Naive thymus-derived CD8-positive, alpha-beta T cell (primary cell): ENCODE results near the gene OOSP3. TPM values are rescaled to one million over a fixed set of nuclear protein-coding genes. Genes with fewer than 3 reads are reported as not detected.
A peak's percentile ranks its signal among the peaks of the same experiment; 100 is the strongest.

Source experiments
- ATAC-seq, 2 donors: fragments of 150-1000 bp; cut with Tn5 transposase in 1 of 2; sonication (Bioruptor Pico), chemical (Tn5 transposase) in 1 of 2; 1 replicate in 1 of 2; 2 replicates in 1 of 2; pipeline ENCODE4 v1.10.0; 2021; ENCODE audit warnings: mild to moderate bottlenecking in 2 of 2, moderate library complexity in 2 of 2
- POLR2A ChIA-PET: fragments of 350-600 bp; sonication (Branson Sonifier 250); formaldehyde crosslinking; loops from one replicate; lab custom pipeline; 2021; ENCODE audit warnings: antibody characterized with exemption; lab: Charles Lee
- DNase-seq, 10 donors: peaks; one replicate each; pipeline versions ENCODE4 v3.0.0 to v3.0.0-alpha.2; 2020 to 2022
- H3K27ac Mint-ChIP-seq, 10 donors: one replicate each; pipeline ENCODE4 v1.8.0; 2020 to 2022; ENCODE audit warnings: mild to moderate bottlenecking in 10 of 10, mixed read lengths in 10 of 10, moderate library complexity in 4 of 10, inconsistent platforms in 1 of 10
- H3K27me3 Mint-ChIP-seq, 5 donors: one replicate each; pipeline ENCODE4 v1.8.0; 2021 to 2022; ENCODE audit warnings: mixed read lengths in 5 of 5
- H3K36me3 Mint-ChIP-seq, 3 donors: one replicate each; pipeline ENCODE4 v1.8.0; 2020 to 2022; ENCODE audit warnings: mixed read lengths in 3 of 3, mild to moderate bottlenecking in 2 of 3, inconsistent platforms in 1 of 3
- H3K4me1 Mint-ChIP-seq, 4 donors: one replicate each; pipeline ENCODE4 v1.8.0; 2021 to 2022; ENCODE audit warnings: mixed read lengths in 4 of 4
- H3K4me3 Mint-ChIP-seq, 10 donors: one replicate each; pipeline ENCODE4 v1.8.0; 2020 to 2022; ENCODE audit warnings: mild to moderate bottlenecking in 10 of 10, mixed read lengths in 10 of 10, moderate library complexity in 6 of 10, inconsistent platforms in 1 of 10
- H3K9me3 Mint-ChIP-seq, 9 donors: one replicate each; pipeline ENCODE4 v1.8.0; 2020 to 2022; ENCODE audit warnings: mixed read lengths in 9 of 9, mild to moderate bottlenecking in 3 of 9, inconsistent platforms in 1 of 9, moderate library complexity in 1 of 9
- polyA plus RNA-seq, 3 donors: library from polyadenylated mRNA; unstranded; fragments of 300-500 nt; fragmentation: Illumina TruSeq; gene quantifications; one replicate each; pipeline ENCODE4 v1.2.3, GENCODE V29; 2021
- total RNA-seq, 8 experiments: library from RNA in 2 of 8; stranded (reverse) in 2 of 8; gene quantifications; one replicate each; pipeline ENCODE4 v1.2.3 and lab custom pipeline; 2021 to 2026

The OOSP3 gene
- total and polyA plus RNA-seq, 5 experiments from 2014 or later = 0.43 TPM; not detected in 4

DNA sequence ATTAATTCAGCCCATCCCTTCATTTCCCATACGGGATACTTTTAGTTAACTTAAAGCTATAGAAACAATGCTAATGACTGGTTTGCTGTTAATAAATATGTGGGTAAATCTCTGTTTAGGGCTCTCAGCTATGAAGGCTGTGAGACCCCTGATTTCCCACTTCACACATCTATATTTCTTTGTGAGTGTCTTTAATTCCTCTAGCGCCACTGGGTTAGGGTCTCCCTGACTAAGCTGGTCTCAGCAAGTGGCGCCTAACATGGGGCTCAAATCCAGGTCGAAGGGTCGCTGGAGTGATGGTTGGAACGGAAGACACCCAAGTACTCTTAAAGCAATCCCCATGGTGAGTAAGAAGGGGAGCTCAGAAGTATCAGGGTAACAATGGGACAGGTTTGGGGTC is 45.2 kb downstream of the OOSP3 start:
- POLR2A ChIA-PET = no interaction called here
- H3K4me3 Mint-ChIP-seq = peak overlapping the region in 1 of 10 donors; percentile 10
- H3K27ac Mint-ChIP-seq = no peak overlapping the region
- H3K9me3 Mint-ChIP-seq = peaks cover 19 to 90% (median 57%) of the 10 kb centered on the region in 9 donors
- ATAC-seq (no peak), DNase-seq (peak in 1 of 10 donors; percentile 13)
- H3K36me3 Mint-ChIP-seq = peaks cover 0 to 56% (median 22%) of the 10 kb centered on the region in 3 donors
- H3K27me3 Mint-ChIP-seq = peaks cover 0 to 7% (median 0%) of the 10 kb centered on the region in 5 donors
- no peaks in the 10 kb centered on the region for H3K4me1 Mint-ChIP-seq

DNA sequence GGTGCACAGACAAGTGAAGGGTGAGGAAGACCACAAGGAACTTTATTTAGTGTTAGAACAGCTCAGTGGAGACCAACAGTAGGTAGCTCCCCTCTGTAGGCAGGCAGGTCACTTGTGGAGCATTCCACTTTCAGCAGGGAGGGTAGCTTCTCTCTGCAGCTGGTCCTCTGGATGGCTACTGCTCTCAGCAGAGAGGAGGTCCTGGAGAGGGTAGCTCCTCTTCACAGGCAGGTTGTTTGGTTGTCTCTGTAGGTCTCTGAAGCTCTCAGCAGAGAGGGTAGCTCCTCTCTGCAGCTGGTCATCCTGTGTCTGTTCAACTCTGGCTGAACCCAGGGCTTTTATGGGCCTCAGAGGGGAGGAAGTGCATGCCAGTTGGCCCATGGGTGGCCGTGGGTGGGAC is 53.1 kb downstream of the OOSP3 start:
- ATAC-seq (no peak), DNase-seq (no peak)
- Mint-ChIP-seq H3K4me1 (no peaks in the 10 kb centered on the region), H3K27me3 (peaks cover 0 to 4% (median 2%) of the 10 kb centered on the region in 5 donors), H3K9me3 (peaks cover 7 to 44% (median 23%) of the 10 kb centered on the region in 9 donors), H3K27ac (no peak overlapping the region), H3K4me3 (no peak overlapping the region), H3K36me3 (peaks cover 0 to 30% (median 7%) of the 10 kb centered on the region in 3 donors)
- POLR2A ChIA-PET = interaction anchor here (0.5 kb wide), 1 partner anchor 811 kb away, joined by 3 read pairs; no protein-coding TSS in a partner anchor

- no peak within 1 kb of the TSS for H3K4me3 Mint-ChIP-seq
- peaks cover 0 to 2% (median 0%) of the 10 kb centered on the region in 4 donors for H3K4me1 Mint-ChIP-seq
- no peak within 1 kb of the TSS for H3K27ac Mint-ChIP-seq
- DNase-seq (no peak), ATAC-seq (no peak)
- H3K9me3 Mint-ChIP-seq = peaks cover 0 to 17% (median 0%) of the 10 kb centered on the region in 9 donors
- H3K36me3 Mint-ChIP-seq = no peaks in the 10 kb centered on the region
- POLR2A ChIA-PET = no interaction called here
- peaks cover 2 to 24% (median 8%) of the 10 kb centered on the region in 5 donors for H3K27me3 Mint-ChIP-seq
These were observed 59.5 kb downstream of the OOSP3 start, which contains the start of gene OOSP1 for GRCh38 chr11:59938132-59938531. OOSP1 (plus strand) TSS chr11:59938432; CDS start chr11:59938455, 23 bp downstream.

DNA sequence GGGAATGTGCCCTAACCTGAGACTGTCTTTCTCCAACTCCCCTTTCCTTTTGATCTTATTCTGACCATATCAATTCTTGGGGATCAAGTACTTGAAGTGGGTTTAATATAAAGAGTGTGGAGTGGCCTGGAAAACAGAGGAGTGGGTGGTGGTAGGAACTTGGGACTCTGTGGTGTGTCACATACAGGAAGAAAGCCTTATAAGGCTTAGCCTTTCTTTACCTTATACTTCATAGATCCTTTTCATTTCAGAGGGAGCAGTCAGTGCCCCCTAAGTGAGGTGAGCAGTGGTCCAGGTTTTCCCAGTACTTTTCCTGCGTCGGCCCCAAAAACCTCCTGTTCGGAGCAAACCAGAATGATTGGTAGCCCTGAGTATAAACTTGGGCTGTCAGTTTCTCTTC is 60.1 kb downstream of the OOSP3 start:
- H3K4me3 Mint-ChIP-seq = no peak overlapping the region
- H3K27me3 Mint-ChIP-seq = peaks cover 2 to 29% (median 10%) of the 10 kb centered on the region in 5 donors
- peaks cover 0 to 17% (median 0%) of the 10 kb centered on the region in 9 donors for H3K9me3 Mint-ChIP-seq
- H3K27ac Mint-ChIP-seq = no peak overlapping the region
- ATAC-seq = no peak
- no peaks in the 10 kb centered on the region for H3K36me3 Mint-ChIP-seq
- POLR2A ChIA-PET = no interaction called here
- no peak for DNase-seq
- peaks cover 0 to 2% (median 0%) of the 10 kb centered on the region in 4 donors for H3K4me1 Mint-ChIP-seq

DNA sequence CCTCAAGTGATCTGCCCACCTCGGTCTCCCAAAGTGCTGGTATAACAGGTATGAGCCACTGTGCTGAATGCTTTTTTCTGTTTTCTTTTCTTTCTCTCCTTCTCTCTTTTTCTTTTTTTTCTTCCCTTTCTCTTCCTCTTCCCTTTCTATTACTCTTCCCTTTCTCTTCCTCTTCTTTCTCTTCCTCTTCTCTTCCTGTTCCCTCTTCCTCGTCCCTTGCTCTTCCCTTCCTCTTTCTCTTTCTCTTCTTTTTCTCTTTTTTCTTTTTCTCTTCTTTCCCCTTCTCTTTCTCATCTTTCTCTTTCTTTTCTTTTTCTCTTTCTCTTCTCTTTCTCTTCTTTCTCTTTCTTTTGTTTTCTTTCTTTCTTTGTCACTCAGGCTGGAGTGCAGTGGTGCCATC is 60.9 kb downstream of the OOSP3 start:
- DNase-seq = no peak
- Mint-ChIP-seq H3K9me3 (peaks cover 0 to 17% (median 0%) of the 10 kb centered on the region in 9 donors), H3K4me1 (peaks cover 0 to 2% (median 0%) of the 10 kb centered on the region in 4 donors), H3K36me3 (no peaks in the 10 kb centered on the region), H3K27me3 (peaks cover 5 to 33% (median 10%) of the 10 kb centered on the region in 5 donors), H3K27ac (no peak overlapping the region), H3K4me3 (no peak overlapping the region)
- no peak for ATAC-seq
- POLR2A ChIA-PET = no interaction called here

GRCh38 chr11:59941091-59941490 is 62.5 kb downstream of the OOSP3 start:
- Mint-ChIP-seq H3K27me3 (peaks cover 6 to 38% (median 10%) of the 10 kb centered on the region in 5 donors), H3K4me1 (peaks cover 0 to 3% (median 2%) of the 10 kb centered on the region in 4 donors), H3K36me3 (no peaks in the 10 kb centered on the region), H3K4me3 (no peak overlapping the region), H3K27ac (no peak overlapping the region), H3K9me3 (peaks cover 0 to 17% (median 0%) of the 10 kb centered on the region in 9 donors)
- DNase-seq = no peak
- no peak for ATAC-seq
- POLR2A ChIA-PET = no interaction called here

DNA sequence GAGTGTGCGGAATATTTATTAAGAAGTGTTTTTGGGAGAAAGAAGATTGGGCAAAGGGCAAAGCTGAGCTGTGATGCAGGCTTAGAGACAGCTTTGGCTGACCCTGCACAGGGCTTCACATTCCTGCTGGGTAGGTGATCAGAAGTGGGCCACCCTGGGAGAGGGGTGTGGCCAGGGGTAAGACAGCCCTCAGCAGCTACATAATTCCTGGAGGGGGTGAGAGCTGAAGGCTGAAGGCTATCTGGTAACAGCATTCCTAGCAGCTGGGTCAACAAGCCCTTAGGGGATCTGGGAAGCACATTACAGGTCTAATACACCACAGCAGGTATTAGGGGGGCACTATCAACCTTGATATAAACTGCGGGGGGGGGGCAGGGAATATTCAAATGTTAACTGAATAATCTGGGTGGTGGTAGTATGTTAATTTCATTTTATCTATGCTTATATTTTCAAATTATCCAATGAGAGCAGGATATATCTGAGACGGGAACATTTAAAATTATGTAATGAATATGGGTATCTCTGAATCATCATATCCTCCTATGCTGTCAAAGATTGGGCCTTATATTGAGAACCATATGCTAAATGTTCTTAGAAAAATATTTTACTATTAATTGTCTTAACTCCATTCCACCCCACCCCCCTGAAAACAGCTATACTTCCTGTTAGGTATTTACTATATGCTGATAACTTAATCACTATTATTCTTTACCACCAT is 65.6 kb downstream of the OOSP3 start:
- ATAC-seq = no peak
- H3K9me3 Mint-ChIP-seq = peaks cover 0 to 9% (median 0%) of the 10 kb centered on the region in 9 donors
- H3K27ac Mint-ChIP-seq = peak overlapping the region in 1 of 10 donors; percentile 8
- DNase-seq = no peak
- peaks cover 7 to 43% (median 15%) of the 10 kb centered on the region in 5 donors for H3K27me3 Mint-ChIP-seq
- POLR2A ChIA-PET = no interaction called here
- no peaks in the 10 kb centered on the region for H3K36me3 Mint-ChIP-seq
- no peak overlapping the region for H3K4me3 Mint-ChIP-seq
- H3K4me1 Mint-ChIP-seq = peaks cover 0 to 2% (median 2%) of the 10 kb centered on the region in 4 donors

- DNase-seq (no peak), ATAC-seq (no peak)
- Mint-ChIP-seq H3K27me3 (peaks cover 7 to 43% (median 15%) of the 10 kb centered on the region in 5 donors), H3K27ac (no peak overlapping the region), H3K36me3 (no peaks in the 10 kb centered on the region), H3K4me1 (peaks cover 0 to 2% (median 2%) of the 10 kb centered on the region in 4 donors), H3K4me3 (no peak overlapping the region), H3K9me3 (peaks cover 0 to 7% (median 0%) of the 10 kb centered on the region in 9 donors)
- POLR2A ChIA-PET = no interaction called here
These were observed 66.1 kb downstream of the OOSP3 start for GRCh38 chr11:59944720-59945119.

Other genes with a start within 250 kb of the OOSP3 start
- gene PATL1, start 209.7 kb upstream of the OOSP3 start, total RNA-seq = 10 to 100 TPM; 40.5 to 40.7 TPM
- 1 to 10 TPM; 3.2 to 8.2 (median 3.8) TPM for gene PATL1, start 209.7 kb upstream of the OOSP3 start, polyA plus RNA-seq
- gene OR10V1, start 164.9 kb upstream of the OOSP3 start, total RNA-seq = not detected
- not detected for gene OR10V1, start 164.9 kb upstream of the OOSP3 start, polyA plus RNA-seq
- 10 to 100 TPM; 10.3 to 11.2 TPM for gene STX3, start 123.4 kb upstream of the OOSP3 start, total RNA-seq
- 1 to 10 TPM; 2.8 to 3.6 (median 3.0) TPM for gene STX3, start 123.4 kb upstream of the OOSP3 start, polyA plus RNA-seq
- gene MRPL16, start 68.0 kb upstream of the OOSP3 start, total RNA-seq = 10 to 100 TPM; 44.4 to 45.2 TPM
- gene MRPL16, start 68.0 kb upstream of the OOSP3 start, polyA plus RNA-seq = 10 to 100 TPM; 68.4 to 93.0 (median 92.8) TPM
- not detected for gene CBLIF, start 33.3 kb upstream of the OOSP3 start, total RNA-seq
- not detected for gene CBLIF, start 33.3 kb upstream of the OOSP3 start, polyA plus RNA-seq
- not detected for gene TCN1, start 12.3 kb upstream of the OOSP3 start, total RNA-seq
- gene TCN1, start 12.3 kb upstream of the OOSP3 start, polyA plus RNA-seq = not detected
- gene OOSP1, start 59.6 kb downstream of the OOSP3 start, total RNA-seq = not detected
- gene OOSP1, start 59.6 kb downstream of the OOSP3 start, polyA plus RNA-seq = not detected
- gene OOSP4A, start 85.3 kb downstream of the OOSP3 start, total RNA-seq = not detected
- not detected for gene OOSP4A, start 85.3 kb downstream of the OOSP3 start, polyA plus RNA-seq
- gene OOSP4B, start 138.4 kb downstream of the OOSP3 start, total RNA-seq = not detected
- not detected for gene OOSP4B, start 138.4 kb downstream of the OOSP3 start, polyA plus RNA-seq
- not detected for gene OOSP2, start 161.6 kb downstream of the OOSP3 start, total RNA-seq
- not detected for gene OOSP2, start 161.6 kb downstream of the OOSP3 start, polyA plus RNA-seq
- gene MS4A3, start 177.9 kb downstream of the OOSP3 start, total RNA-seq = not detected
- not detected for gene MS4A3, start 177.9 kb downstream of the OOSP3 start, polyA plus RNA-seq
- gene MS4A2, start 209.9 kb downstream of the OOSP3 start, total RNA-seq = not detected
- not detected for gene MS4A2, start 209.9 kb downstream of the OOSP3 start, polyA plus RNA-seq